ENCODE data around the gene JOSD1.

The JOSD1 gene

DNA sequence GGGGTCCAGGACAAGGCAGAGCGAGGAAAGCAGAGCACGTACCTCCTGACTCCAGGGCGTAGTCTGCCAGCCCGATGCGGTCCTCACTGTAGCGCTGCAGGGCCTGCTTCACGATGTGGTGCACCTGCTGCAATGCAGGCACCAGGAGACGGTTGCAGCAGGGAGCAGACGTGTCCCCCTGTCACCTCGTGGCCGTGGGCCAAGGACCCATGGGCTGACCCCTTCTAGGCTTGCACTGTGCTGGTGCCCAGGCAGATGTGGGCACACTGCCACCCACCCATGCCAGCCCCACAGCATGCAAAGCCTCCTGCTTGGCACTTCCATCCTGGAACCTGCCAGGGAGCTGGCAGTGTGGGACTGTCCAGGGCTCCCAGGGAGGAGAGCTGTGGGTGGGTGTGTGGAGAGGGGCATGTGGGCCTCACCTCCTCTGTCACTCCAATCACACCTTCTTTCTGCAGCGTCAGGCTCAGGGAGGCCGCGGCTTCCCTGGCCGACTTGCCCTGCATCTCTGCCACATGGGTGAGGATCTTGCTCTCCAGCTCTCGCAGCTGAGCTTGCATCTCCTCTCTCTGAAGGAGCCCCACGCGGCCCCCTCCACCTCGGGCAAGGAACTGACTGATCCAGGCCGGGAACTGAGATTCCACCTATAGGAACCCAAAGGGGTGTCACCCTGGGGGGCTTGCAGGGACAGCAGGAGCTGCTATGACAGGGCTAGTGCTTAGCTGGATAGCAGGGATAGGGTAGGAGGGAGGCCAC lies 38.7 kb upstream of the JOSD1 start:
- Histone ChIP-seq H3K27ac (ENCODE audit: low read length) (no peak overlapping the region), H3K9ac (ENCODE audit: low read depth, low read length) (no peak overlapping the region), H3K9me3 (ENCODE audit: insufficient read depth, low read depth, low read length) (no peaks in the 10 kb centered on the region), H3K27me3 (ENCODE audit: insufficient read depth, low read length) (no peaks in the 10 kb centered on the region), H3K4me3 (ENCODE audit: low read length) (no peak overlapping the region), H3K4me1 (ENCODE audit: insufficient read depth, low read length) (no peaks in the 10 kb centered on the region), H3K36me3 (ENCODE audit: insufficient read depth, low read depth, low read length) (peaks cover 28% of the 10 kb centered on the region)

DNA sequence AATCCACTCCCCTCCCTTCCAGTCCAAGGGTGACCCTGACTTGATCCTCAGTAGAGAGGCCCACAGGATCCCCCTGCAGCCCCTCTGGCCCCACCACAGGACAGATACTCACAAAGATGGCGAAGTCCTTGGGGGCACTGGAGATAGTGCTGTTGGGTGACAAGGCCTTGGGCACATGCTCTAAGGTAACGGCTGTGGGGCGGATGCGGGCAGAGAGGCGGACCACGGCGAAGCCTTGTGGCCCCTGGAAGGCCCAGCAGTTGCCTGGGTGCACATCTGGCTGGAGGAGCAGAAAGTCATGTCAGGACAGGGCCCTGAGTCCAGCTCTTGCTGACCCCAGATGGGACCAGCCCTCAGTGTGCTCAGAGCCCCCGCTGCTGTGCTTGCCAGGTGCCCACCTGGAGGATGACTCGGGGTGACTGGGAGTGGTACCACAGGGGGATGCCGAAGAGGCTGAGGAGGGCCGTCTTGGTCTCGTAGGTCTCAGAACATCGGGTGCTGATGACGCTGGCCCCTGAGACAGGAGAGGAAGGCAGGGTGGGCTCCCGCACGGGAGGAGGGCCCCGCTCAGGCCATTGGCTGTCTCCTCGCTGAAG lies 37.8 kb upstream of the JOSD1 start:
- H3K4me3 ChIP-seq (ENCODE audit: low read length) = no peak overlapping the region
- H3K4me1 ChIP-seq (ENCODE audit: insufficient read depth, low read length) = no peaks in the 10 kb centered on the region
- H3K27ac ChIP-seq (ENCODE audit: low read length) = no peak overlapping the region
- no peaks in the 10 kb centered on the region for H3K27me3 ChIP-seq (ENCODE audit: insufficient read depth, low read length)
- no peaks in the 10 kb centered on the region for H3K9me3 ChIP-seq (ENCODE audit: insufficient read depth, low read depth, low read length)
- no peak overlapping the region for H3K9ac ChIP-seq (ENCODE audit: low read depth, low read length)
- H3K36me3 ChIP-seq (ENCODE audit: insufficient read depth, low read depth, low read length) = peaks cover 37% of the 10 kb centered on the region

DNA sequence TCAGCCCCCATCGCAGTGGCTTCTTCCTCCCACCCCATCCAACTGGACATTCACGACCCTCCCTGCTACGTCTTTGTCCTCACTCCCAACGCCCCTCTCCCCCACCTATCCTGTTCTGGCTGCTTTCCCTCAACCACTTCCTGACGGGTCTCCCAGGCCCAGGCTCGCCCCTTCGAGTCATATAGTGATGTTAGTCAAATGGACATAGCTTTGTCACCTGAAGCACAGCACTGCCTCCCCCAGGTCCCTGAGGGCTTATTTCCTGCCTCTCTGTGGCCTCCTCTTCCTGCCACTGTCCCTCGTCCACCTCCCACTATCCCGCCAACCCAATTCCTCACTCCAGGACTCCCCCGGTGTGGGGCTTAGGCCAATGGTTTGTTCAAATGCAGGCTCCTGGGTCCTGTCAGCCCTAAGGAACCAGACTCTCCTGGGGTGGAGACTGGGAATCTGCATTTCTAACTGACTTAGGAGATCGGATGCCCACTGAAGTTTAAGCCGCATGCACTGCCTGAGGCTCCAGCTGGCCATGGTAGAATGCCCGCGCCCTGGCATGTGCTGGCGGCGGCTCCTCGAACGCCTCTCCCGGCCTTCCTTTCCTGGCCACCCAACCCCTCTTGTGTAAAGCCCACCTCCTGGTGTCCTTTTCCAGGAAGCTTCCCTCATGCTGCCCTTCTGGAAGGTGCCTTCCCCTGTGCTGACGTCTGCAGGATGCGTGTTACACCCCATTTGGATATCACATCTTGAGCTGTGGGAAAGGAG lies 36.7 kb upstream of the JOSD1 start:
- H3K27me3 ChIP-seq (ENCODE audit: insufficient read depth, low read length) = no peaks in the 10 kb centered on the region
- no peaks in the 10 kb centered on the region for H3K9me3 ChIP-seq (ENCODE audit: insufficient read depth, low read depth, low read length)
- no peaks in the 10 kb centered on the region for H3K4me1 ChIP-seq (ENCODE audit: insufficient read depth, low read length)
- H3K9ac ChIP-seq (ENCODE audit: low read depth, low read length) = no peak overlapping the region
- H3K27ac ChIP-seq (ENCODE audit: low read length) = no peak overlapping the region
- H3K4me3 ChIP-seq (ENCODE audit: low read length) = no peak overlapping the region
- H3K36me3 ChIP-seq (ENCODE audit: insufficient read depth, low read depth, low read length) = peaks cover 44% of the 10 kb centered on the region

DNA sequence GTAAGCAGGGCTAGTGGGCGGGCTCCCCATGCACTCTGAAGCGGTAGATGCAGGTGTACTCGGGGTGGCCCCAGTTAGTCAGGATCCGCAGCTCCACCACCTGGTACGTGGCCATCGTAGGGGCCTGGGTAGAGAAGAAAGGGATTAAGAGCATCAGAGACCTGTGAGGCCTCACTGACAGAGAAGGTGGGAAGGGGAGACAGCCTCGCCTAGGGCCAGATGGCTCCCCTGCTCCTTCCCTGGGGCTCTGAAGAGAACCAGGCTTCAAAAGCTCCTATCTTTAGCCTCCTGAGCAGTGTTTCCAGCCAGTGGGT lies 35.5 kb upstream of the JOSD1 start:
- H3K9ac ChIP-seq (ENCODE audit: low read depth, low read length) = no peak overlapping the region
- H3K27ac ChIP-seq (ENCODE audit: low read length) = no peak overlapping the region
- no peaks in the 10 kb centered on the region for H3K27me3 ChIP-seq (ENCODE audit: insufficient read depth, low read length)
- H3K36me3 ChIP-seq (ENCODE audit: insufficient read depth, low read depth, low read length) = peaks cover 49% of the 10 kb centered on the region
- no peaks in the 10 kb centered on the region for H3K4me1 ChIP-seq (ENCODE audit: insufficient read depth, low read length)
- H3K9me3 ChIP-seq (ENCODE audit: insufficient read depth, low read depth, low read length) = no peaks in the 10 kb centered on the region
- no peak overlapping the region for H3K4me3 ChIP-seq (ENCODE audit: low read length)

DNA sequence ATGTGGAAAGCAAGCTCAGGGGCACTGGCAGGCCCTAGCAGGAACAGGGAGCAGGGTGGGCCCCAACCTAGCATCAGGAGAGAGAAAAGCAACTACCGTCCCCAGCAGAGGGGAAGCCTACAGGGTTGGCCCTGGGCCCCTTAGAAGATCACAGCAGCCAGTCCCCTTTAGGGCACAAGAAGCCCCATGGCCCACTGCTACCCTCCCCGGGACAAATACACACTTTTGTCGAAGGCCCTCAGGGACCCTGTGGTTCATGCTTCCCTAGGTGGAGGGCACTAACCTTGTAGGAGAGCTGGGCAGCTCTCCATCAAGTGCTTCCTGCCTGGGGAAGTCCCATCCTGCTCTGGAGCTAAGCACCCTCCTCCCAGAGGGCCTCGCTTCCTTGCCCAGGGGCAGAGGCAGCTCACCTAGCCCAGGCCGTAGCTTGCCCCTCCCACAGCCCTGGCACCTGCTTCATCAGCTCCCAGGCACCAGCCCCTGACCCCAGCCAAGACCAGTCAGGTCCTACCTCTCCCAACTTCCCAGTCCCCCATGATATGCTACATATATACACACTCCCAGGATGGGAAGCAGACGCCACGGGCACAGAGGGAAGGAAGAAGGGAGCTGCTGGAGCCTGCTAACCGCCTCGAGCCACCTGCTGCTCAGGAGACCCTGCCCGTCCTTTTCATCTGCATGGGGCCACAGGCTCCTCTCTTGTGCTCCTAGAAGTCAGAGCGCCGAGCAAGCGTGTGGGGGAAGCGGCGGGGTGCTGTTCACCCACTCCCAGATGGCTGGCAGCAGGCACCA lies 34.9 kb upstream of the JOSD1 start:
- Histone ChIP-seq H3K9ac (ENCODE audit: low read depth, low read length) (no peak overlapping the region), H3K27me3 (ENCODE audit: insufficient read depth, low read length) (no peaks in the 10 kb centered on the region), H3K9me3 (ENCODE audit: insufficient read depth, low read depth, low read length) (no peaks in the 10 kb centered on the region), H3K27ac (ENCODE audit: low read length) (no peak overlapping the region), H3K4me3 (ENCODE audit: low read length) (no peak overlapping the region), H3K4me1 (ENCODE audit: insufficient read depth, low read length) (no peaks in the 10 kb centered on the region), H3K36me3 (ENCODE audit: insufficient read depth, low read depth, low read length) (peaks cover 49% of the 10 kb centered on the region)

DNA sequence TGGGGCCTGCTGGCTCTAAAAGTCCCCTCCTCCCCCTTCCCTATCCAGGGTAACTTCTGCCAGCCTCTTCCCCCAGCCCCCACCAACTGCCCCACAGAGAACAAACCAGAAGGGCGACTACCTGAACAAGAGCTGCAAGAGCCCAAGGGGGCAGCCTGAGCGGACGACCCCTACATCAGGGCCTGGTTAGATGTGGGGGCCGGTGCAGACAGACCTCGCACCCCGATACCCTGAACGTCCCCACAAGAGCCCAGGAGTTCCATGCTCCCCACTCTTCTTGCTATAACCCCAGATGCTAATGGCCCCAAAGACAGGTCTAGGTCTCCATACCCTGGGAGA lies 34.4 kb upstream of the JOSD1 start:
- H3K9me3 ChIP-seq (ENCODE audit: insufficient read depth, low read depth, low read length) = no peaks in the 10 kb centered on the region
- H3K27me3 ChIP-seq (ENCODE audit: insufficient read depth, low read length) = no peaks in the 10 kb centered on the region
- H3K4me1 ChIP-seq (ENCODE audit: insufficient read depth, low read length) = no peaks in the 10 kb centered on the region
- no peak overlapping the region for H3K4me3 ChIP-seq (ENCODE audit: low read length)
- H3K36me3 ChIP-seq (ENCODE audit: insufficient read depth, low read depth, low read length) = peaks cover 52% of the 10 kb centered on the region
- H3K27ac ChIP-seq (ENCODE audit: low read length) = no peak overlapping the region
- H3K9ac ChIP-seq (ENCODE audit: low read depth, low read length) = no peak overlapping the region

DNA sequence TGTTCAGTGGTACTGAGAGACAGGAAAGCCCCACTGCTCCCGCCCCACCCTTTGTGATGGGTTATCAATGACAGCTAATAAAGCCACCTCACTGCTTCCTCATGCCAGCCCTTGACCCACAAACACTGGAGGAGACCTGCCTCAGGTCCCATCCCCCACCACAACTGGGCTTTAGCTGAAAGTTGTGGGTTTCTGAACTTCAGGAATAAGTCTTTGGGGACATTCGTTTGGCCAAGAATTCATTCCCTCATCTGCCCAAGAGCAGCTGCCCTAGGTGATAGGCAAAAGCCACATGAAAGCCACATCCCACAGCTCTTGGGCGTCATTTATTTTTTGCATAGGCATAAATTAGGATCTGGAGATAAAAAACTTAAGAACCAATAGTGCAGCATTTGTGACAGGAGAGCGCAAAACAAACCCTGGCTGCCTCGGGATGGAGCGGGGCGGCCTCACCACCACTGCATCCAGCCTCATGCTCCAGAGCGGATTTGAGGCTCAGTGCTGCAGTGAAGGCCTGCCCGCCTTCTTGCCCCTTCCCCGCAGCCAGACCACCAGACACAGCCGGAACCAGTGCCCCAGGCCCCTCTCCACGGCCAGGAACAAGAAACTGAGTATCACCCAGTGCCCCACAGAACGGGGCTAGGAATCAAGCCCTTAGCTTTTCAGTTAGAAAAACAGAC lies 33.8 kb upstream of the JOSD1 start:
- no peak overlapping the region for H3K9ac ChIP-seq (ENCODE audit: low read depth, low read length)
- peaks cover 57% of the 10 kb centered on the region for H3K36me3 ChIP-seq (ENCODE audit: insufficient read depth, low read depth, low read length)
- H3K4me1 ChIP-seq (ENCODE audit: insufficient read depth, low read length) = no peaks in the 10 kb centered on the region

DNA sequence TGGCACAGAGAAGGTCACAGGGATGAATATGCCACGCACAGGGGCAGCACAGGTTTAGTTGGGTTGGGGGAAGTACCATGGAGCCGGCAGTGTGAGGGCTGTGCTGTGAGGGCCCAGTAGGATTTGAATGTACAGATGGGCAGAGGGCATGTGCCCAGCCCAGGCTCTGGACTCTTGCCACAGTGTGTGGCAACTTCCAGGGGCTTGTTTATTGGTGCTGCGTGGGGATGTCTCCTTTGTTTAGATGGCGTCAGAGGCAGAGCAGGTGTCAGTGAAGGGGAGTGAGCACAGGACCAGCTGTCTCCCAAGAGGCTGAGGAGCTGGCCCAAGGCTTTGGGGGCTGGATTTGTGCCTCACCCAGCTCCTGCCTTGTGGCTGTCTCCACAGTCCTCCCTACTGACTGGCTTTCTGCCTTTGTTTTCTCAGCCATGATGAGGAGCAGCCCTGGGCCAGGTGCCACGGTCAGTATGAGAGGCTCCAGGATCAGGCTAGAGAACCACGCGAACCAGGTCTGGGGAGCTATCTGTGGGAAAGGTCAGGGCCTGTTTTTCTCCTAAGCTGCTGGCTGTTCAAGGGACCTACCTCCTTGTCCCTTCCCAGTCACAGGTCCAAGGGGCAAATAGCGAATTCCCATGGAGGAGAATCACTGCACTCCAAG lies 33.1 kb upstream of the JOSD1 start:
- Histone ChIP-seq H3K27ac (ENCODE audit: low read length) (no peak overlapping the region), H3K9ac (ENCODE audit: low read depth, low read length) (no peak overlapping the region), H3K27me3 (ENCODE audit: insufficient read depth, low read length) (no peaks in the 10 kb centered on the region), H3K4me1 (ENCODE audit: insufficient read depth, low read length) (no peaks in the 10 kb centered on the region), H3K9me3 (ENCODE audit: insufficient read depth, low read depth, low read length) (no peaks in the 10 kb centered on the region), H3K4me3 (ENCODE audit: low read length) (no peak overlapping the region), H3K36me3 (ENCODE audit: insufficient read depth, low read depth, low read length) (peaks cover 60% of the 10 kb centered on the region)

More for the DNA sequence above, 33.8 kb upstream of the JOSD1 start:
- Histone ChIP-seq H3K4me3 (ENCODE audit: low read length) (no peak overlapping the region), H3K9me3 (ENCODE audit: insufficient read depth, low read depth, low read length) (no peaks in the 10 kb centered on the region), H3K27ac (ENCODE audit: low read length) (no peak overlapping the region), H3K27me3 (ENCODE audit: insufficient read depth, low read length) (no peaks in the 10 kb centered on the region)

DNA sequence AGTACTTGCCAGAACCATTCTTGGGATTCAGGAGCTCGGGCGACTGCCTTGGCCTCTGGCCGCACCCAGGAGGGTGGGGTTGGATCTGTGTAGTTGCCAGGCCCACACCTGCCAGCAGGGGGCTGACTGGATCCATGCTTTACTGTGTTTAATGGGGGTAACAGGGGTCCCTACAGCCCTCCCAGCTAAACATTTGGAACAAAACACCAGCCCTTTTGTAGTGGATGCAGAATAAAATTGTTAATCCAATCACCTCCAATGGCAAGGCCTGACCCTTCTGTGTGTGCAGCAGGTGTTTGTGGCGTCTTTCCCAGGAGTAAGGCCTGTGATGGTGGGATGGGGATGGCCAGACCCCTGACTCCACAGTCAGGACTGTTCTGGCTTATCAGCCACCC lies 32.6 kb upstream of the JOSD1 start:
- H3K9ac ChIP-seq (ENCODE audit: low read depth, low read length) = no peak overlapping the region
- H3K4me1 ChIP-seq (ENCODE audit: insufficient read depth, low read length) = no peaks in the 10 kb centered on the region
- no peak overlapping the region for H3K4me3 ChIP-seq (ENCODE audit: low read length)
- H3K27me3 ChIP-seq (ENCODE audit: insufficient read depth, low read length) = no peaks in the 10 kb centered on the region
- H3K36me3 ChIP-seq (ENCODE audit: insufficient read depth, low read depth, low read length) = peaks cover 66% of the 10 kb centered on the region
- no peak overlapping the region for H3K27ac ChIP-seq (ENCODE audit: low read length)
- no peaks in the 10 kb centered on the region for H3K9me3 ChIP-seq (ENCODE audit: insufficient read depth, low read depth, low read length)

DNA sequence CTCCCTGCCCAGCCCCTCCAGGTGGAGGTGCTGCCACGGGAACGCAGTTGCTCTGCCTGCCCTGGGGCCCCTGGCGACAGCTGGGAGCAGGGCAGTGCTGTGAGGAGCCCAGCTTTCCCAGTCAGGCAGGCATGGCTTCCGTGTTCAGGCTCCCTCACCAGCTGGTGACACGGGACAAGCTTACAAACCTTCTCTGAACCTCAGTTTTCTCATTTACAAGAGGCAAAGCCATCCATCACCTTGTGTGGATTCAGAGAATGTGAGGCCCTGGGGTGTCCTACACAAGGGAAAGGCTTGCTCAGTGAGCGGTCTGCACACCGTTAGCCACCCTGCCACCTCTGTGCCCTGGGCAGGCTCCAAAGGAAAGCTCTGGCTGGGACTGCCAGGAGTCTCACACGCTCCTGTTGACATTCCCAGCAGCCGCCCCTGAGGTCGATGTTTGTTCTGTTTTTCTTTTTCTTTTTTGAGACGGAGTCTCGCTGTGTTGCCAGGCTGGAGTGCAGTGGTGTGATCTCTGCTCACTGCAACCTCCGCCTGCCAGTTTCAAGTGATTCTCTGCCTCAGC lies 31.6 kb upstream of the JOSD1 start:
- Histone ChIP-seq H3K36me3 (ENCODE audit: insufficient read depth, low read depth, low read length) (peaks cover 76% of the 10 kb centered on the region), H3K27ac (ENCODE audit: low read length) (no peak overlapping the region), H3K4me3 (ENCODE audit: low read length) (no peak overlapping the region), H3K4me1 (ENCODE audit: insufficient read depth, low read length) (no peaks in the 10 kb centered on the region), H3K27me3 (ENCODE audit: insufficient read depth, low read length) (no peaks in the 10 kb centered on the region), H3K9me3 (ENCODE audit: insufficient read depth, low read depth, low read length) (no peaks in the 10 kb centered on the region), H3K9ac (ENCODE audit: low read depth, low read length) (no peak overlapping the region)

All from iPS-20b (cell line).